ENCODE measurements around the gene GABRB3.

Gene GABRB3

DNA sequence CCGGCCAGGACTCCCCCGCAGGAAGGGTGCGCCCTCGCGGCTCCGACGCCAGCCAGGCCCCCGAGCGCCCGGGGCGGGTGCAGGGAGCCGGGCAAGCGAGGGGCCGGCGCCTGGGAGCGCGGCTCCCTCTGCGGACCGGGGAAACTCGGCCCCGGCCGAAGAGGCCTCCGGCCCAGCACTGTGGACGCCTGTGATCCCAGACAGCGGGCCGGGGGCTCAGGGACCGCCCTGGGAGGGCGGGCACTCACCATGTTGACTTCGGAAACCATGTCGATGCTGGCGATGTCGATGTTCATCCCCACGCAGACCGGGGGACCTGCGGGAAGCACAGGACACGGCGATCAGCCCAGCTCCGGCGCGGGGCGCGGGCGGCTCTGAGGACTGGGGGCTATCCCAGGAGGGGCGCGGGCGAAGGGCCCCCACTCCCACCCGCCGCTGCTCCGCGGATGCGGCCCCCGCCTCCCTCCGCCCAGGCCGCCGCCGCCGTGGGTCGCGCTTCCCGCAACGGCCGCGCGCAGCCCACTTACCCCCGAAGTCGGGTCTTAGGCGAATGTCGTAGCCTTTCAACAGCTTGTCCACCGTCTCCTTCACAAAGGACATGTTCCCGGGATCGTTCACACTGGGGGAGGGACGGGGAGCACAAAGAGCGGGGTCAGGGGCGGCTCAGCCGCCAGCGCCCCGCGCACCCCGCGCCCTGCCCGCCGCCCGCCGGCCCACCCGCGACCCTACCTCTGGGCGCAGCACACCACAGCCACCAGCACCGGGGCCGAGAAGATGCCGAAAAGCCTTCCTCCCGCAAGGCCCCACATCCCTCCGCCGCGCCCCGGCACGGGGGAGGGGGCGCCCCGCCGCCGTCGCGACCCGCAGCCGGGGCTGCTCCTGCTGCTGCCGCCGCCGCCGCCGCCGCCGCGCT is at the start of gene GABRB3:
Gene GABRB3, minus strand, starts transcription at position 913 of the 913 bp plus-strand sequence.
- no peak for FAIRE-seq

GRCh38 chr15:26807517-26808427 is 34.9 kb upstream of the GABRB3 start:
- FAIRE-seq: no peak

DNA sequence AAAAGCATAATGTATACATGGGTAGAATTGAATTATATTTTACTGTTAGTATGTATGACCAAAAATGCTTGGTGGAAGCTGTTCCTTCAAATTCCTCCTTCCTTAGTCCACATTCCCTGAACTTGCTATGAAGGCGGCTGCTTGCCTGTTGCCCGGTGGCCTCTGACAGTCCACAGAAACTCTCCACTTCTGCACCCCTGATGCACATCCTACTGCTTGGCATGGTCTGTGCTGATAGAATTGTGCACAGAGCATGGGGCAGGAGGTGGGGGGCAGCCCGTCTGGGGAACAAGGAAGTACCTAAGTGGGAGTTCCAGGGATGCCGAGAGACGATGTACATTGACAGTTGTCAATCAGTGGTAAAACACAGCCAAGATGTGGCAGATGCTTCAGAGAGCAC is 33.7 kb upstream of the GABRB3 start:
- no peak for FAIRE-seq

GRCh38 chr15:26806151-26806550 is 33.3 kb upstream of the GABRB3 start:
- no peak for FAIRE-seq

DNA sequence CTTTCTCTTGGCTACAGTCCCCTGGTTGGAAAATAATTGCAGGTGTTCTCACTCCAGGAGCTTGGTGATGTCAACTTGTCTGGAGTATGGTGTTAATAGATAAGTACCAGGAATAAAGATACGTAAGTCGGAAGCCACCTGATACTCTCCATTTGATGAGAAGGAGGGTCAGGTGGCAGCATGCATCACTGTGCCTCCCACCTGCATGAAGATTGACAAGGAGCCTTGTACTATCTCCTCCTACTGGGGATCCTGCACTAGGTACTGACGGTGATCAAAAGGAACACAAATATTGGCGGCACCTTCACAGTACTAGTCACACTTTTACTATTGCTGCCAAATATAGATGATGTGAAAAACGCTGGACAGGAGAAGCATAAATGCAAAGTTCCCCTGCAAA is 32.6 kb upstream of the GABRB3 start:
- FAIRE-seq: no peak

DNA sequence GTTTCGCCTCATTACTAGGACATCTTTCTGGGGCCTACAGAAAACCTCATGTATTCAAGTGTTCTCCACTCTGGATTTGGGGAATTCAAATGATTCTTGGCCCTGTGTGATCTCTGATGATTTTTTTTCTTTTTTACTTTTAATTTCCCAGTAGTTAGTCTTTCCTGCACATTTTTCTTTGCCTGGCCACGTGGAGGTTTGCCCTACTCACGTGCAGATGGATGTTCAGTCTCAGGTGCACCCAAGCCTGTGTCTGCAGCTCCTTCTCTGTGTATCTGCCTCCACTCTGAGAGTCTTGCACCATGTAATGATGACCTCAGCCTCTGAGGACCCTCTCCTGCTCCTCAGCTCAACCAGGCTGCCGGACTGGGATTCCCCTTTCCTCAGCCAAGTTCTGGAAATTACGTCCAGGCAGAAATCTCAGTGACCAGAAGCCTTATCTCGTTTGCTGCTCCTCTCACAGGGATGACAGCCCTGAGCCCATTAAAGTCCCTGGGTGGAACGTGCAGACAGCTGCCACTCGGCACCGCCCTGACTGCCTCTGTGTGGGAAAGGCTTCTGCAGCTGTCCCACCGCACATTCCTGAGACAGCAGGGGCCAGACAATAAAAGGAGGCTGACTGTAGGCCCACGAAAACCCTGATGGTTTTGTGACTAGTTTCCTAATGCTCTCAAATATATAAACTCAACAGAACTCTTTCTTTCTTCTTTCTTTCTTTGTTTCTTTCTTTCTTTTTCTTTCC is 31.4 kb upstream of the GABRB3 start:
- FAIRE-seq: no peak

GRCh38 chr15:26790118-26790517 is 17.3 kb upstream of the GABRB3 start:
- no peak for FAIRE-seq

- no peak for FAIRE-seq
Observed at GRCh38 chr15:26781816-26782215, 8.9 kb upstream of the GABRB3 start.

GRCh38 chr15:26773917-26774316 is 1.1 kb upstream of the GABRB3 start:
- no peak for FAIRE-seq

DNA sequence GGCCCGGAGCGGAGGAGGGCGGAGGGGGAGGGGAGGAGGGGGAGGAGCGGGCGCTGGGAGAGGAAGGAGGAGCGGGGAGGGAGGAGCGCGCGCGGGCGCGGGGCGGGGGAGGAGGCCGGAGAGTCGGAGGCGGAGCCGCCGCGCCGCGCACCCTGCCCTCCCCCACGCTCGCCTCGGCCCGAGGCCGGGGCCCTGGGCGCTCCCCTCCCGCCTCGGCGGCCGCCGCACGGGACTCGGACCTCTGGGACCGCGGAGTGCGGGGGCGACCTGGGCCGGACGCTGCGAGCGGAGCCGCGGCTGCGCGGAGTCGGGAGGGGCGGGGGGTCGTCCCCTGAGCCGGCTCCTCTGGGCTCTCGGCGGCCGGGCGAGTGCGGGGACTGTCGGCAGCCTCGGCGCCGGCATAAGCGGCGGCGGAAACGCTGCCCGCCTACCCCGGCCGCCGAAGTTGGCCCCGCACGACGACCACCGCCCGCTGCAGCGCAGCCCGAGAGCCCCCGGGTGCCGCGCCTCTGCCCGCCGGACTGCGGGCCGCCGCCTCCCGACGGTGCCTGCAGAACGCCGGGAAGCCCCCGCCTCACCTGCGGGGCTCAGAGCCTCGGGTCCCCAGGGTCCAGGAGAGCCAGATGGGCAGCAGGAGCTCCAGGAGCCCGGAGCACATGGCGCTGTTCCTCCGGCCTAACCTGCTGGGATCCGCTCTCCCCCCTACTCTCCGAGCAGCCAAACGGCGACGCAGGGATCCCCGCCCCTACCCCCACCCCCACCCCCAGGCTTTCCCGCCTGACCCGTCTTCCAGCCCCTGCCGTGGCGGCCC is 406 bp upstream of the GABRB3 start:
- no peak for FAIRE-seq

DNA sequence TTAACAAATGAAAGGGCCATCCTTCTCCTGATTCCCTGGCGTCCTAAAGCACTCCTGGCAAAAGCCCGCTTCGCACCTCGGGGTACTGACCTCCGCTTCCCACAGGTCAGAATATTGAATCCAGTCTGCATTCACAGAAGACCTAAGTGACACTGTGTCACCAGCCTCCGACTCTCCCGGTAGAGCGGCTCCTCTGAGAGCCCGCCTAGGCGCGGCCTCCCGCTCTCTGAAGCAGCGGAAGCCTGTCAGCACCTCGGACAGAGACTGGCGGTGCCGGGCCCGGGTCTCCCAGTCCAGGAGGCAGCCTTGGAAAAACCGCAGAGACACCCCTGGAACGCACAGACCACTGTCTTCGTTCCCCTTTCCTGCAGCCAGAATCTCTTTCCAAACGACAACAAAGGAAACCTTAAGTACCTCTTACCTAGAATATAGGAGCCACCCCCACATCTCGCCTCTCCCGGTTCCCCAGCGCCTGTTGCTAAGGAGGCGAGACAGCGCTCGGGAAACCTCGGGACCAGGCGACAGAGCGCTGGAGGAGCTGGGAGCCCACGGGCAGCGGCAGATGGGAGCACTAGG is 1.2 kb downstream of the GABRB3 start:
- no peak for FAIRE-seq

DNA sequence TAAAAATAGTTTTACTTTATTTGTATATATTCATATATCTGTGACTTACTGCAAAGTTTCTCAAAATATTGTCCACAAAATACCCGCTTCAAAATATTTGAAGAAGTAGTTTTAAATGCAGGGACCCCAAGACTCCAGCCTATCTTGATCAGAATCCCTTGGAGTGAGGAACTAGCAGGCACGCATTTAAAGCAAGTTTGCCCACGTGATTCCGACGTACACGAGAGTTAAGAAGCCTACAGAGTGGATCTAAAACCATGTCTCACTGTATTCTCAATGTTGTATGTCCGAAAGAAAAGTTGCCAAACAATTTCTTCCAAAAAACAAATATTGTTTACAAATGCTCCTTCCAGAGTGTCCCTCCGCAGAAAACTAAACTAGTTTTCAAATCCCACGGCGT is 1.7 kb downstream of the GABRB3 start:
- no peak for FAIRE-seq

GRCh38 chr15:26767169-26767670 is 5.6 kb downstream of the GABRB3 start:
- no peak for FAIRE-seq

- no peak for FAIRE-seq
Observed at GRCh38 chr15:26766262-26766661, 6.6 kb downstream of the GABRB3 start.

GRCh38 chr15:26759986-26760385 is 12.9 kb downstream of the GABRB3 start:
- no peak for FAIRE-seq

DNA sequence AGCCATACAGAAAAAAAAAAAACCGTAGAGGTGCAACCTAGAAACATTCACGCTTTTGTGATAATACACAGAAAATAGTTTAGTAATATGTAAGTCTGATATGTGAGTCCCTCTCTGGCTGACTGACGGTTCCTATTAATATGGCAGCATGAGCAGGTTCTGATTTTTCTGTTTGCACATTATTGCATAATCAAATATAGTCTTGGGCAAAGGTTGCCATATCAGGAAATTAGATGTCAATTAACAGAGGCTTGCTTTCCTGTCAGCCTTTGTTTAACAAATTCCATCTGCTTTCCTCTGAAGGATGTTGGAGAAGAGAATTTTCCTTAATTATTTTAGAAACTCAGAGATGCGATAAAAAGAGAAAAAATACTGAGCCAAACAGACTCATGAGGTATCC is 14.8 kb downstream of the GABRB3 start:
- no peak for FAIRE-seq

- FAIRE-seq: no peak
Observed at GRCh38 chr15:26757141-26757540, 15.7 kb downstream of the GABRB3 start.

DNA sequence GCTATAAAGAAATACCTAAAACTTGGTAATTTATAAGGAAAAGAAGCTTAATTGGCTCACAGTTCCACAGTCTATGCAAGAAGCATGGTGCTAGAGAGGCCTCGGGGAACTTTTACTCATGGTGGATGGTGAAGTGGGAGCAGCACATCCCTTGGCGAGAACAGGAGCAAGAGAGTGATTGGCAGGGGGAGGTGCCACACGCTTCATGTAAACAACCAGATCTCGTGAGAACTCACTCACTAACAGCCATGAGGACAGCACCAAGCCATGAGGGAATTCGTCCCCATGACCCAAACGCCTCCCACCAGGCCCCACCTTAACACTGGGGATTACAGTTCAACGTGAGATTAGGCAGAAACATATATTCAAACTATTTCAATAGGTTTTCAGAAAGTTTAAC is 28.0 kb downstream of the GABRB3 start:
- FAIRE-seq: no peak

GRCh38 chr15:26739791-26740190 is 33.1 kb downstream of the GABRB3 start:
- no peak for FAIRE-seq

DNA sequence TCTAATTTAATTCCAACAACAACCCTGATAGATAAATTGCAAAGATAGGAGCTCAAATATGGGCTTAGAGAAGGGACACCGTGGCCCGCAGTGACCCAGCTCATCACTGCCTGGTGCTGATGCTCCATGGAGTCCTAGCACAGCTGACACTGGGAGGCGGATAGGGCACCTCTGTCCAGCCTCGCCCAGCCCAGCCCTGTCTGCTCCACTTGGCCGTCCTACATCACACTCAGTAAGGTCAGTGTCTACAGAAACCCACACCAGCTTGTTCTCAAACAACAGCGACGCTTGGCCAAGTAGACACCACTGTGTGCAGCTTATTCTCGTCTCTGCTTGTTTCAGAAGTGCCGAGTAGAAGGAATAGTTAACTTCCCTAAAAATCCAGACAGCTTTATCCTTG is 33.9 kb downstream of the GABRB3 start:
- no peak for FAIRE-seq

DNA sequence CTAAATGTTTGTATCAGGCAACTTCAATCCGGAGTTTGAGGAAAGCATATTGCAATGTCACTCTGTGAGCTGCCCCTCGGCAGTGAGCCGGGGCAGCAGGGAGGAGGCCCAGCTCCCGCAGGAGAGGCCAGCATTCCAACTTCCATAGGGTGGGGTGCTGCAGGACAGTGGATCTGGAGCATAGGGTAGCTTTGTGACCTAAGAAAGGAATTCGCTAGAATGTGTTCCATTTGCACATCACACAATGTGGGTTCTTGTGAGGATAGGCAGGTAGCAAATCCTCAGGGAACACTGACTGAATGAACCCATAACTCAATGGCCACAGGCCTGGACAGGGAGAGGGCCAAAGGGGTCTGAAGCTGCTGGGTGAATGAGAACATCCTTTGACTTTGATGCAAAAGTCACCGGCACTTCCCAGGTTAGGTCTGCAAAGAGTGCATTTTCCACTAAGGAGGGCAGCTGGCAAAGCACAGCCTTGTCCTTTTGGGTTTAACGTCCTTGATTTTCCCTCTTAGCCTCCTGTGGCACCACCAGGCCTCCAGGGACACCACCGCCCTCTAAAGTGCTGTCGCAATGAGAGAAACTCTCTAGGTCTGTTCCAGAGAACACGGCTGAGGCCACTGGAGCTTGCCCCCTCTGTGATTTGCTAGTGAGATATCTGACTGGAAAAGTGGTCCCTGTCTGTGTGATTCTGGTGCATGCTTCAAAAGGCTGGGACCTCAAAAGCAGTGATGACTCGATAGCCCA is 36.2 kb downstream of the GABRB3 start:
- FAIRE-seq: no peak

Measured in A204.1 (cell line).